Neural cell (in vitro differentiated cells): ENCODE results near the gene SPRY4.

ENCODE experiments used
- CTCF ChIP-seq: fragments of 450-650 bp; IDR thresholded peaks from 2 replicates; pipeline ENCODE4 v1.5.1; 2014; ENCODE audit warnings: antibody characterized with exemption, mild to moderate bottlenecking, moderate library complexity; ENCODE audit not compliant: poor library complexity, severe bottlenecking
- EP300 ChIP-seq: fragments of 450-650 bp; conservative IDR thresholded peaks from 2 replicates; pipeline ENCODE4 v1.6.1; 2014; ENCODE audit warnings: antibody characterized with exemption, mild to moderate bottlenecking, moderate library complexity; ENCODE audit not compliant: poor library complexity, severe bottlenecking
- EZH2 ChIP-seq: fragments of 200-600, 300-800 bp; shearing (Covaris generic), sonication (generic); IDR thresholded peaks from 2 replicates; pipeline ENCODE4 v1.6.1; 2014; ENCODE audit warnings: antibody characterized with exemption, low read length, borderline replicate concordance, mild to moderate bottlenecking; ENCODE audit not compliant: insufficient read depth, poor library complexity, severe bottlenecking
- POLR2AphosphoS5 ChIP-seq: IDR thresholded peaks from 2 replicates; pipeline ENCODE4 v1.6.1; 2012
- RAD21 ChIP-seq: fragments of 450-650 bp; conservative IDR thresholded peaks from 2 replicates; pipeline ENCODE4 v1.6.1; 2014; ENCODE audit warnings: antibody characterized with exemption, mild to moderate bottlenecking, moderate library complexity
- REST ChIP-seq: IDR thresholded peaks from 2 replicates; pipeline ENCODE4 v1.6.1; 2012; ENCODE audit warnings: borderline replicate concordance

DNA sequence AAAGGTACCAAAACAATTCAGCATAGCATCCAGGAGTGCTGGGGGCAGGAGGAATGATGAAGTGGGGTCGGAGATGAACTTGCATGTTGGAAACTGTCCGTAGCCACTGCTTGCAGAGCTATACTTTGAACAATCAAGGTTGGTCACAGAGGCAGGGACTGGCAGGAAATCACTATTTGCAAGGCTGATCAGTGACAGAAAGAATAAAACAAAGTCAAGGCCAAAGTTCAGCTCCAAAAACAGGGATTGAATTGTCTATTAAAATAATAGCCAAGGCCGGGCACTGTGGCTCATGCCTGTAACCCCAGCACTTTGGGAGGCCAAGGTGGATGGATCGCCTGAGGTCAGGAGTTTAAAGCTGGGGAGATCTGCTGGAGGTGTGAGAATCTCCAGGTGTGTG lies 18.7 kb upstream of the SPRY4 start:
- TF ChIP-seq CTCF (no peak), EZH2 (no peak), POLR2AphosphoS5 (no peak), RAD21 (no peak), REST (no peak), EP300 (no peak)
